Activated naive CD4-positive, alpha-beta T cell treated with anti-CD3 and anti-CD28 coated beads, Interleukin-2, amount 50 U/mL, for 72 hours (primary cell): ENCODE data around the gene AUNIP. TPM values are rescaled to one million over a fixed set of nuclear protein-coding genes. Genes with fewer than 3 reads are reported as not detected.
A peak's percentile ranks its signal among the peaks of the same experiment; 100 is the strongest.

Experiments
- ATAC-seq, 2 donors: fragments of 150-1000 bp; cut with Tn5 transposase; 2 replicates each; pipeline ENCODE4 v1.10.0; 2021; ENCODE audit warnings: mild to moderate bottlenecking in 2 of 2, moderate library complexity in 2 of 2
- DNase-seq, 2 donors: peaks; one replicate each; pipeline ENCODE4 v3.0.0; 2021 to 2022; ENCODE audit warnings: low spot score in 2 of 2
- H3K27ac Mint-ChIP-seq, 2 donors: one replicate each; pipeline ENCODE4 v1.8.0; 2022; ENCODE audit warnings: mild to moderate bottlenecking in 2 of 2, mixed read lengths in 2 of 2
- H3K36me3 Mint-ChIP-seq, 2 donors: one replicate each; pipeline ENCODE4 v1.8.0; 2022; ENCODE audit warnings: mixed read lengths in 2 of 2
- H3K9me3 Mint-ChIP-seq, 2 donors: one replicate each; pipeline ENCODE4 v1.8.0; 2022; ENCODE audit warnings: mixed read lengths in 2 of 2
- total RNA-seq, 2 donors: library from RNA; stranded (reverse); gene quantifications; one replicate each; pipeline ENCODE4 v1.2.3, GENCODE V29; 2022

Gene AUNIP
- total RNA-seq, 2 donors from 2014 or later: 8.6 to 10.6 TPM

GRCh38 chr1:25874209-25874608, 15.0 kb upstream of the AUNIP start:
- H3K9me3 Mint-ChIP-seq: no peaks in the 10 kb centered on the region
- H3K27ac Mint-ChIP-seq: no peak overlapping the region
- ATAC-seq (no peak), DNase-seq (no peak)
- H3K36me3 Mint-ChIP-seq: no peaks in the 10 kb centered on the region

GRCh38 chr1:25873120-25873519, 13.9 kb upstream of the AUNIP start:
- Mint-ChIP-seq H3K9me3 (no peaks in the 10 kb centered on the region), H3K27ac (no peak overlapping the region), H3K36me3 (no peaks in the 10 kb centered on the region)
- DNase-seq: no peak
- no peak for ATAC-seq

DNA sequence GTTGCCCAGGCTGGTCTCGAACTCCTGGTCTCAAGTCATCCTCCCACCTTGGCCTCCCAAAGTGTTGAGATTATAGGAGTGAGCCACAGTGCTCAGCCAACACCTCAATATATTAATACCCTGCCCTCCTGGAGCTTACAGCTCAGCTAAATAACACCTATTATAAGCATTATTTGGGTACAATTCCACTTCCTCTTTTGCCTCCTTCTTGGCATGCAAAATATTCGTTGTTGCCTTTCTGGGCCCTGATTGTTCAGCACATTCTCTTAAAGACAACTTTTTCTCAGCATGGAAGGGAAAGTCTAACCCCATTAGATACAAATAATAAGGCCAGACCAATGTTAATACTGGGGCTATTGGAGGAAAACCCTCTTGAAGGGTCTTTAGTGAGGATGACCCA, 13.5 kb upstream of the AUNIP start:
- no peak for DNase-seq
- no peak for ATAC-seq
- no peak overlapping the region for H3K27ac Mint-ChIP-seq
- no peaks in the 10 kb centered on the region for H3K36me3 Mint-ChIP-seq
- no peaks in the 10 kb centered on the region for H3K9me3 Mint-ChIP-seq

GRCh38 chr1:25871704-25872494, 12.6 kb upstream of the AUNIP start:
- H3K36me3 Mint-ChIP-seq: no peaks in the 10 kb centered on the region
- ATAC-seq (no peak), DNase-seq (peak in 1 of 2 donors; percentile 33)
- H3K9me3 Mint-ChIP-seq: no peaks in the 10 kb centered on the region
- H3K27ac Mint-ChIP-seq: no peak overlapping the region

GRCh38 chr1:25871086-25871703, 11.9 kb upstream of the AUNIP start:
- no peaks in the 10 kb centered on the region for H3K36me3 Mint-ChIP-seq

GRCh38 chr1:25870614-25871013, 11.4 kb upstream of the AUNIP start:
- no peak for ATAC-seq
- no peaks in the 10 kb centered on the region for H3K36me3 Mint-ChIP-seq
- no peaks in the 10 kb centered on the region for H3K9me3 Mint-ChIP-seq
- H3K27ac Mint-ChIP-seq: no peak overlapping the region
- no peak for DNase-seq

More at GRCh38 chr1:25871086-25871703, 11.9 kb upstream of the AUNIP start:
- H3K9me3 Mint-ChIP-seq: no peaks in the 10 kb centered on the region
- peak in 1 of 2 donors; percentile 20 for DNase-seq
- H3K27ac Mint-ChIP-seq: no peak overlapping the region
- no peak for ATAC-seq

DNA sequence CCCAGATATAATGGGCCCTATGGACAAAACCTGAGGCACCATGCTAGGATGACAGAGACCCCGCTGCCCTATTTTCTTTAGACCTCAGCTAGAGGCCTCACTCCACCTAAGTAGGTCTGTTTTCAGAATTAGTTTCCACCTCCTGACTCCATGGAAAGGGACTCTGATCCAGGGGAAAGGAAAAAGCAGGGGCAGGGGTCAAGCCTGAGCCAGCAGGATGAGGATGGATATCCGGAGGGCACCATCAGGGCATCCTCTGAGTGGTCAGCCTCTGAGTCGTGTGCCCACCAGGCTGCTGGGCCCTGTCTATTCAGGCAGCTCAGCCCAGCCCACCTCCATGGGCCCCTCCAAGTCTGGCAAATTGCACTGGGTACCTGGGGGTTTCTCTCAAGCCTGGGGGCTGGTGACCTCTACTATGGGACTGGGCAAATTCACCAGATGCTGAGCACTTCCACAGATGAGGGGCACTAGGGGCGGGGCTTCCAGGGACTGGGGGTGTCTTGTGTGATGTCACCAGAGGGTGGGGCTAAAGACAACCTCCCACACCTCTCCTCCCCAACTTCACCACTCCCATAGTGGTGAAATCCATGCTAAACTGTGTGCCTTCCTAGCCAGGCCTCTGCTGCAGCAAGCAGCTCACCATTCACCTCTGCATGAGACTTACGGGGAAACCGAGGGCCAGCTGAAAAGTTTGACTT, 10.8 kb upstream of the AUNIP start:
- ATAC-seq (no peak), DNase-seq (no peak)
- Mint-ChIP-seq H3K9me3 (no peaks in the 10 kb centered on the region), H3K36me3 (no peaks in the 10 kb centered on the region), H3K27ac (no peak overlapping the region)

GRCh38 chr1:25867210-25867991, 8.1 kb upstream of the AUNIP start:
- no peak for ATAC-seq
- Mint-ChIP-seq H3K27ac (no peak overlapping the region), H3K9me3 (no peaks in the 10 kb centered on the region), H3K36me3 (peaks cover 4 to 8% of the 10 kb centered on the region in 2 donors)
- DNase-seq: peak in 1 of 2 donors; percentile 26

- Mint-ChIP-seq H3K9me3 (no peaks in the 10 kb centered on the region), H3K36me3 (peaks cover 4 to 8% of the 10 kb centered on the region in 2 donors), H3K27ac (no peak overlapping the region)
- ATAC-seq (no peak), DNase-seq (no peak)
Measured at GRCh38 chr1:25866288-25866687, 7.0 kb upstream of the AUNIP start.

DNA sequence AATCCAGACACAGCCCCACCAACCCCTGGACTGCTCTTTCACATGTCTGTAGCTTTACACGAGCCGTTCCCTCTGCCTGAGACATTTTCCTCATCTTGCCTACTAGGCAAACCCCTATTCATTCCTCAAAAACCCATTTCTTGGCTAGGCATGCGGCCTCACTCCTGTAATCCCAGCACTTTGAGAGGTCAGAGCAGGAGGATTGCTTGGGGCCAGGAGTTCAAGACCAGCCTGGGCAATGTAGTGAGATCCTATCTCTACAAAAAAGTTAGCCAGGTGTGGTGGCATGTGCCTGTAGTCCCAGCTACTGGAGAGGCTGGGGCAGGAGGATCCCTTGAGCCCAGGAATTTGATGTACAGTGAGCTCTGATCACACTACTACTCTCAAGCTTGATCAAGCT, 5.2 kb upstream of the AUNIP start:
- no peak for DNase-seq
- peak overlapping the region in 1 of 2 donors; percentile 48 for H3K27ac Mint-ChIP-seq
- ATAC-seq: no peak
- no peaks in the 10 kb centered on the region for H3K9me3 Mint-ChIP-seq
- peaks cover 4 to 8% of the 10 kb centered on the region in 2 donors for H3K36me3 Mint-ChIP-seq

DNA sequence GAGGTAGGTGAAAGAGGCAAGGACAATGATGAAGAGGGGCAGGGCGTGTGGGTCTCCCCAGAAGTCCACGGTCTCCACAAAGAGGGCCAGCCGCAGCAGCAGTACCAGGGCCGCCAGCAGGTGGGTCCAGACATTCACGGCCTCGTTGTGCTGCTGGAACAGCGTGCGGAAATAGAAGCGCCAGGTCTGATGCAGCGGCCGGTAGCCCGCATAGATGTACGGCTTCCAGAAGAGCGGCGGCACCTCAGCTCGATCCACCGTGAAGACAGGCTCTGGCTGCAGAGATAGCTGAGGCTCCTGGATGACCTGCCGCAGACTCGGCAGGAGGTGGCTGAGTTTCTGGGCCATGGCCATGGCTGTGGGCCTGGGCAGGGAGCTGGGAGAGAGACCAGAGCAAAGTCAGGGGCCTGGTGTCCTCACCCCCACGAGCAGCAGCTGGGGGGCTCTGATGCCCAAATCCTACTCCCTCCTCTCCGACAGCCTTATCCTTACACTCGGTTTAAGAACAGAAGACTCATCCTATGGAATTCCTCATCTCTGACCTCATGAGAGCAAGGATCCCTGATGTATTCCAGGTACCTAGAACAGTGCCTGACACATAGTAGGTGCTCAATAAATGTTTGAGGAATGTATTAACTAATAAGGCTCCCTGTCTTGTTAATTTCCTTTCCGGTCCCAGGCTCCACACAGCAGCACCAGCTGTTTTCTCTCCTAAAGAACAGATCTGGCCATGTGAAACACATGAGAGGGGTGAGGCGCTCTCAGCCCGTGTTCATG, 4.4 kb upstream of the AUNIP start:
- Mint-ChIP-seq H3K9me3 (no peaks in the 10 kb centered on the region), H3K27ac (no peak overlapping the region), H3K36me3 (peaks cover 9 to 13% of the 10 kb centered on the region in 2 donors)
- no peak for DNase-seq
- no peak for ATAC-seq

DNA sequence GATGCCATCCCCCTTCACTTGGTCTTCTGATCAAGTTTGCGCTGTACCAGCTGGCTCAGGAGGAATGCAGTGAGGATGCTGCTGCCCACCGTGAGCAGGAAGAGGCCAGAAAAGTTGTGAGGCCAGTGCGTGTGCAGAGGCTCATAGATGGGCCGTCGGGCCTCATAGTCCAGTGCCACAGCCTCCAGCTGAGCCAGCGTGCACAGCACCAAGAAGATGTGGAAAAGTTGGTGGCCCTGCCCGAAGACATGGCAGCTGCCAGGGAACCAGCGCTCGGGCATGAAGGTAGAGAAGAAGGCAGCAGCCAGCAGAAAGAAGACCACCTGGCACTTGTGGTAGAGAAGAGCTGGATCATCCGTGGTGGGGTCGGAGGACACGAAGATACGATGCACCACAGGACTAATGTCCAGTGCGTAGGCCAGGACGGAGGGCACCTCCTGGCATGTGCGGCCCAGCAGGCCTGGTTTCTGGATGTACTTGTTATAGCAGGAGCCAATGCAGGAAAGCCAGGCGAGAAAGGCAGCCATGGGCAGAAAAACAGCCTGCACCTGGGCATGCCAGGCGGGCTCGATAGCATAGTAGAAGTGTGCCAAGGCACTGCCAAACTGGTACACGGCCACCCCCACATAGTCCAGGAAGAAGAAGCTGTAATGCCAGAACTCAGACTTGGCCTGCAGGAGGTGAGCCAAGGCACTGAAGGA, 3.7 kb upstream of the AUNIP start:
- no peak for DNase-seq
- Mint-ChIP-seq H3K27ac (peak overlapping the region in 1 of 2 donors; percentile 93), H3K36me3 (peaks cover 14 to 15% of the 10 kb centered on the region in 2 donors), H3K9me3 (no peaks in the 10 kb centered on the region)
- ATAC-seq: no peak

GRCh38 chr1:25861316-25862286, 2.3 kb upstream of the AUNIP start:
- no peaks in the 10 kb centered on the region for H3K9me3 Mint-ChIP-seq
- H3K27ac Mint-ChIP-seq: no peak overlapping the region

GRCh38 chr1:25858494-25858893, 763 bp downstream of the AUNIP start:
- Mint-ChIP-seq H3K36me3 (peaks cover 14 to 15% of the 10 kb centered on the region in 2 donors), H3K9me3 (no peaks in the 10 kb centered on the region), H3K27ac (peak overlapping the region; percentile 89 to 95)
- ATAC-seq (no peak), DNase-seq (no peak)

More at GRCh38 chr1:25861316-25862286, 2.3 kb upstream of the AUNIP start:
- peaks cover 14 to 15% of the 10 kb centered on the region in 2 donors for H3K36me3 Mint-ChIP-seq
- no peak for ATAC-seq
- no peak for DNase-seq
